Colonic mucosa (tissue), 4 donors: ENCODE measurements around the gene SLC17A9. TPM values are rescaled to one million over a fixed set of nuclear protein-coding genes. Genes with fewer than 3 reads are reported as not detected.

ENCODE experiments used
- DNase-seq: peaks from one replicate; pipeline ENCODE4 v3.0.0-alpha.2; 2020
- H3K27ac ChIP-seq: fragments of 200-600 bp; one replicate; pipeline ENCODE4 v1.8.0; 2021
- H3K27me3 ChIP-seq: fragments of 200-600 bp; one replicate; pipeline ENCODE4 v1.8.0; 2021
- H3K36me3 ChIP-seq: fragments of 200-600 bp; one replicate; pipeline ENCODE4 v1.8.0; 2021
- H3K4me1 ChIP-seq: fragments of 200-600 bp; one replicate; pipeline ENCODE4 v1.8.0; 2021; ENCODE audit warnings: mild to moderate bottlenecking
- H3K4me3 ChIP-seq: fragments of 200-600 bp; one replicate; pipeline ENCODE4 v1.8.0; 2021
- H3K9ac ChIP-seq, 2 donors: one replicate each; pipeline ENCODE4 v1.7.0; 2013; ENCODE audit warnings: control low read depth in 2 of 2, low read depth in 2 of 2, low read length in 2 of 2
- H3K9me3 ChIP-seq: fragments of 200-600 bp; one replicate; pipeline ENCODE4 v1.8.0; 2021
- CTCF ChIP-seq: fragments of 200-600 bp; IDR thresholded peaks from one replicate; pipeline ENCODE4 v1.8.0; 2022; ENCODE audit warnings: antibody characterized with exemption, mild to moderate bottlenecking
- intact Hi-C: fragments of 100-400 bp; cut with DNase I; formaldehyde crosslinking; loops from one replicate; pipeline ENCODE4 v1.14.1; 2022
- total RNA-seq, 2 donors: library from RNA; stranded (reverse); fragmentation: NEBNext Ultra II Directional in 1 of 2; extraction: Animal tissue kit (Norgen Biotek cat#: 25700) in 1 of 2; gene quantifications; one replicate each; pipeline ENCODE4 v1.2.1, GENCODE V29; 2021
- donor health status: healthy.
- donor health status: DM: no; HTN: no; CAD: no.
- donor health status: DM: no; HTN: no; CAD: no.

SLC17A9 gene
- total RNA-seq, 2 donors from 2014 or later: 23.1 to 54.7 TPM

- intact Hi-C loops: no loop called here
- Histone ChIP-seq H3K9ac (no peak overlapping the region), H3K36me3 (peaks cover 22% of the 10 kb centered on the region), H3K4me1 (peaks cover 6% of the 10 kb centered on the region), H3K9me3 (no peaks in the 10 kb centered on the region), H3K4me3 (no peak overlapping the region), H3K27ac (no peak overlapping the region), H3K27me3 (no peaks in the 10 kb centered on the region)
- DNase-seq: no peak
- no peak for TF ChIP-seq CTCF
Observed at GRCh38 chr20:62911701-62912280, 40.7 kb upstream of the SLC17A9 start.

- Histone ChIP-seq H3K36me3 (peaks cover 15% of the 10 kb centered on the region), H3K9me3 (no peaks in the 10 kb centered on the region), H3K27ac (no peak overlapping the region), H3K27me3 (no peaks in the 10 kb centered on the region), H3K4me1 (peaks cover 14% of the 10 kb centered on the region), H3K4me3 (no peak overlapping the region), H3K9ac (no peak overlapping the region)
- no peak for DNase-seq
- TF ChIP-seq CTCF: no peak
- intact Hi-C loops: no loop called here
Observed at GRCh38 chr20:62913043-62913630, 39.4 kb upstream of the SLC17A9 start.

- intact Hi-C loops: no loop called here
Observed at GRCh38 chr20:62914436-62914835, 38.1 kb upstream of the SLC17A9 start.

DNA sequence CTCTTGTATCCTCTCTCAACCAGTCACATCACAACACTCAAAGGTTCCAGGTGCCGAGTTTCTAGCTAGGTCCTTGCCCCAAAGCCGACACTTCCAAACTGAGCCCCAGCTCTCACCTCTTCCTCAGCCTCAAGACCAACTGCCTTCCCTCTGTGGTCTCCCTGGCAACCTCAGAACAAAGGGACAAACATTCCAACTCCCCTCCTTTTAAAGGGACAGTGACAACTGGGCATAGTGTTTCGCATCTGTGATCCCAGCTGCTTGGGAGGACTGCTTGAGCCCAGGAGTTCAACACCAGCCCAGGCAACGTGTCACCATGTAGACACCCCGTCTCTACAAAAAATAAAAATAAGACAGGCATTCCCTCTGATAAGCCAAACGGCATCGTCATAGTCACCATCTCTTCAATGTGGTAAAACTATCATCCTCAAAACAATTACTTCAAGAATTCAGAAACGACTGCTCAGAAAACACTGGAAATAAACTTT lies 37.5 kb upstream of the SLC17A9 start:
- no peak overlapping the region for H3K4me3 ChIP-seq
- intact Hi-C loops: no loop called here
- peaks cover 26% of the 10 kb centered on the region for H3K4me1 ChIP-seq
- DNase-seq: no peak
- no peak for TF ChIP-seq CTCF
- no peak overlapping the region for H3K9ac ChIP-seq
- H3K27me3 ChIP-seq: no peaks in the 10 kb centered on the region
- no peak overlapping the region for H3K27ac ChIP-seq
- no peaks in the 10 kb centered on the region for H3K9me3 ChIP-seq
- H3K36me3 ChIP-seq: peaks cover 11% of the 10 kb centered on the region

More at GRCh38 chr20:62914436-62914835, 38.1 kb upstream of the SLC17A9 start:
- Histone ChIP-seq H3K9ac (no peak overlapping the region), H3K9me3 (no peaks in the 10 kb centered on the region), H3K27me3 (no peaks in the 10 kb centered on the region), H3K4me1 (peaks cover 25% of the 10 kb centered on the region), H3K36me3 (peaks cover 14% of the 10 kb centered on the region), H3K4me3 (no peak overlapping the region), H3K27ac (no peak overlapping the region)
- no peak for DNase-seq
- TF ChIP-seq CTCF: no peak

DNA sequence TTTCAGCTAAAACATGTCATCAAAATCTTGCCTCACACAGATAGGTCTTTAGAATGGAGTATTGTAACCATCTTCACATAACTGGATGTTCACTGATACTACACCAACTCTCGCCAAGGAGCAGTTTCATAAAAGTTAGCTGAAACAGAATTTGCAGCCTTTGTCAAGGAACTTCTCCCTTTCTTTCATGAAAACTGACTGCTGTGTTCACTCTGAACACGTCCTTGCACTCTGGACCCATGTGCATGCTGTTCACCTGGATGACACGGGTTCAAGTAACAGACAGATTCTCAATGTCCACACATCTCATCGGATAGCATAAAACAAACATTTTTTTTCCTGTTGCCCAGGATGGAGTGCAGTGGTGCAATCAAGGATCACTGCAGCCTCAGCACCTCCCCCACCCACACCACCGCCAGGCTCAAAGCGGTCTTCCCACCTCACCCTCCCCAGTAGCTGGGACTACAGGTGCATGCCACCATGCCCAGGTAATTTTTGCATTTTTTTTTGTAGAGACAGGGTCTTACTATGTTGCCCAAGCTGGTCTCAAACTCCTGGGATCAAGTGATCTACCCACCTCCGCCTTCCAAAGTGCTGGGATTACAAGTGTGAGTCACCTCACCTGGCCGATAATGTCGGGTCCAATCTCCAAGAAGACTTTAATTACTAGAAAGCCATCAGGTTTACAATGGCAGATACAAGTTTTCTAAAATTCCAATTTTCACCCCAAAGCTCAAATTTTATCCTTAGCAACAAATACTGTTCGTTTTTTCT lies 35.6 kb upstream of the SLC17A9 start:
- intact Hi-C loops: no loop called here
- TF ChIP-seq CTCF: no peak
- Histone ChIP-seq H3K36me3 (peaks cover 3% of the 10 kb centered on the region), H3K9me3 (no peaks in the 10 kb centered on the region), H3K27me3 (no peaks in the 10 kb centered on the region), H3K27ac (no peak overlapping the region), H3K9ac (peak overlapping the region in 1 of 2 donors; percentile 6), H3K4me3 (no peak overlapping the region), H3K4me1 (peaks cover 39% of the 10 kb centered on the region)
- DNase-seq: no peak
